ENCODE data around the gene GPR137. TPM values are rescaled to one million over a fixed set of nuclear protein-coding genes. Genes with fewer than 3 reads are reported as not detected.

The GPR137 gene
- total and polyA plus RNA-seq, 9 of the 15 experiments (the other 6 are each of a cell fraction or from before 2014, with no cell fraction given), result 0.32 to 26.7 (median 10.7) TPM

GRCh38 chr11:64303109-64304031 lies 17.7 kb downstream of the GPR137 start:
- Histone ChIP-seq H3K36me3 (ENCODE audit: control insufficient read depth, insufficient read depth, low read length) (peaks cover 20% of the 10 kb centered on the region; the same call in 2 of the 3 replicates), H3K4me3 (no peak overlapping the region), H3K27ac (ENCODE audit: extremely low read depth, low read depth, low read length) (peak overlapping the region; percentile 100; the same call in 2 of the 3 replicates), H3K9me3 (replicated peaks; ENCODE audit: control insufficient read depth, insufficient read depth, low read depth, low read length) (no peaks in the 10 kb centered on the region), H4K20me1 (replicated peaks; ENCODE audit: control insufficient read depth, insufficient read depth, low read length) (no peaks in the 10 kb centered on the region; the same call in 1 of the 2 replicates), H3K27me3 (ENCODE audit: control insufficient read depth in 2 of 2, insufficient read depth in 2 of 2, low read length in 2 of 2) (peaks cover 1 to 2% of the 10 kb centered on the region in 2 experiments; a peak in 4 of 5 replicates), H3K9ac (ENCODE audit: insufficient read depth in 1 of 2, low read depth in 2 of 2, low read length in 2 of 2) (peak overlapping the region; percentile 94 to 100), H2AFZ (ENCODE audit: low read depth, low read length) (0 out of 2 replicates have a peak overlapping the region, but pooled peaks have one; percentile 24), H3K79me2 (ENCODE audit: control insufficient read depth, insufficient read depth, low read length) (peaks cover 30% of the 10 kb centered on the region), H3K9me1 (ENCODE audit: control insufficient read depth, insufficient read depth, low read length) (peaks cover 5% of the 10 kb centered on the region), H3K4me2 (ENCODE audit: insufficient read depth, low read length) (peak overlapping the region; percentile 93), H3K4me1 (replicated peaks in 1 of 2; ENCODE audit: control insufficient read depth in 2 of 2, insufficient read depth in 2 of 2, low read length in 2 of 2) (peaks cover 32 to 59% of the 10 kb centered on the region in 2 experiments)
- BruUV-seq (replicated peaks), result no TSS peak
- ATAC-seq (no peak), DNase-seq (ENCODE audit: extremely low read depth in 1 of 4, low spot score in 3 of 4) (no peak), FAIRE-seq (peak; percentile 23)
- ChIA-PET POLR2A (interaction anchor here (0.6 to 5.8 kb wide), 12 partner anchors 14 to 145 kb away, joined by 3 to 68 read pairs (median 4); partner anchors contain the start of genes FERMT3 and PRDX5), CTCF (ENCODE audit: low intra/inter-chr PET ratio) (interaction anchor here (1.4 kb wide), 1 partner anchor 99 kb away, joined by 10 read pairs; no protein-coding TSS in a partner anchor)
- in situ Hi-C loops (cut with MboI), result no loop called here
- 97% methylated on average over 7 of the region's 13 CpGs for WGBS (ENCODE audit: insufficient coverage, low coverage, missing lambda C conversion rate)
- intact Hi-C loops (cut with micrococcal nuclease), result loop anchor here (1.0 to 10.0 kb wide), 6 partner anchors 33 to 469 kb away; partner anchors contain the start of genes FKBP2, MARK2, PPP1R14B and STIP1
- no peak for TF ChIP-seq KDM2B (CRISPR knock-in tag; IDR thresholded peaks at IDR 0.05)
- TF ChIP-seq SNAPC5 (CRISPR knock-in tag; IDR thresholded peaks at IDR 0.05), result no peak
- TF ChIP-seq, protein P1, sequence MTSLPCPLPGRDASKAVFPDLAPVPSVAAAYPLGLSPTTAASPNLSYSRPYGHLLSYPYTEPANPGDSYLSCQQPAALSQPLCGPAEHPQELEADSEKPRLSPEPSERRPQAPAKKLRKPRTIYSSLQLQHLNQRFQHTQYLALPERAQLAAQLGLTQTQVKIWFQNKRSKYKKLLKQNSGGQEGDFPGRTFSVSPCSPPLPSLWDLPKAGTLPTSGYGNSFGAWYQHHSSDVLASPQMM (CRISPR knock-in tag; IDR thresholded peaks at IDR 0.05), result no peak
- no peak for TF ChIP-seq USF1 (CRISPR knock-in tag; IDR thresholded peaks at IDR 0.05)
- no peak for TF ChIP-seq SNRNP70 (optimal IDR thresholded peaks at IDR 0.05; ENCODE audit: low read depth, low read length)
- no peak for TF ChIP-seq ZZZ3 (IDR thresholded peaks at IDR 0.05)
- TF ChIP-seq ARHGAP35 (IDR thresholded peaks at IDR 0.05; ENCODE audit: partially characterized antibody), result no peak
- no peak for TF ChIP-seq ZNF707 (CRISPR knock-in tag; conservative IDR thresholded peaks at IDR 0.05)
- TF ChIP-seq STAT5B (CRISPR knock-in tag; IDR thresholded peaks at IDR 0.05), result no peak
- TF ChIP-seq, protein P2, sequence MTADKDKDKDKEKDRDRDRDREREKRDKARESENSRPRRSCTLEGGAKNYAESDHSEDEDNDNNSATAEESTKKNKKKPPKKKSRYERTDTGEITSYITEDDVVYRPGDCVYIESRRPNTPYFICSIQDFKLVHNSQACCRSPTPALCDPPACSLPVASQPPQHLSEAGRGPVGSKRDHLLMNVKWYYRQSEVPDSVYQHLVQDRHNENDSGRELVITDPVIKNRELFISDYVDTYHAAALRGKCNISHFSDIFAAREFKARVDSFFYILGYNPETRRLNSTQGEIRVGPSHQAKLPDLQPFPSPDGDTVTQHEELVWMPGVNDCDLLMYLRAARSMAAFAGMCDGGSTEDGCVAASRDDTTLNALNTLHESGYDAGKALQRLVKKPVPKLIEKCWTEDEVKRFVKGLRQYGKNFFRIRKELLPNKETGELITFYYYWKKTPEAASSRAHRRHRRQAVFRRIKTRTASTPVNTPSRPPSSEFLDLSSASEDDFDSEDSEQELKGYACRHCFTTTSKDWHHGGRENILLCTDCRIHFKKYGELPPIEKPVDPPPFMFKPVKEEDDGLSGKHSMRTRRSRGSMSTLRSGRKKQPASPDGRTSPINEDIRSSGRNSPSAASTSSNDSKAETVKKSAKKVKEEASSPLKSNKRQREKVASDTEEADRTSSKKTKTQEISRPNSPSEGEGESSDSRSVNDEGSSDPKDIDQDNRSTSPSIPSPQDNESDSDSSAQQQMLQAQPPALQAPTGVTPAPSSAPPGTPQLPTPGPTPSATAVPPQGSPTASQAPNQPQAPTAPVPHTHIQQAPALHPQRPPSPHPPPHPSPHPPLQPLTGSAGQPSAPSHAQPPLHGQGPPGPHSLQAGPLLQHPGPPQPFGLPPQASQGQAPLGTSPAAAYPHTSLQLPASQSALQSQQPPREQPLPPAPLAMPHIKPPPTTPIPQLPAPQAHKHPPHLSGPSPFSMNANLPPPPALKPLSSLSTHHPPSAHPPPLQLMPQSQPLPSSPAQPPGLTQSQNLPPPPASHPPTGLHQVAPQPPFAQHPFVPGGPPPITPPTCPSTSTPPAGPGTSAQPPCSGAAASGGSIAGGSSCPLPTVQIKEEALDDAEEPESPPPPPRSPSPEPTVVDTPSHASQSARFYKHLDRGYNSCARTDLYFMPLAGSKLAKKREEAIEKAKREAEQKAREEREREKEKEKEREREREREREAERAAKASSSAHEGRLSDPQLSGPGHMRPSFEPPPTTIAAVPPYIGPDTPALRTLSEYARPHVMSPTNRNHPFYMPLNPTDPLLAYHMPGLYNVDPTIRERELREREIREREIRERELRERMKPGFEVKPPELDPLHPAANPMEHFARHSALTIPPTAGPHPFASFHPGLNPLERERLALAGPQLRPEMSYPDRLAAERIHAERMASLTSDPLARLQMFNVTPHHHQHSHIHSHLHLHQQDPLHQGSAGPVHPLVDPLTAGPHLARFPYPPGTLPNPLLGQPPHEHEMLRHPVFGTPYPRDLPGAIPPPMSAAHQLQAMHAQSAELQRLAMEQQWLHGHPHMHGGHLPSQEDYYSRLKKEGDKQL (CRISPR knock-in tag; IDR thresholded peaks at IDR 0.05; ENCODE audit: borderline replicate concordance), result 0 out of 2 replicates have a peak, but pooled peaks have one; percentile 68
- TF ChIP-seq ZSCAN32 (CRISPR knock-in tag; IDR thresholded peaks at IDR 0.05), result no peak
- TF ChIP-seq EHMT2 (IDR thresholded peaks at IDR 0.05), result no peak
- no peak for TF ChIP-seq ZFX (CRISPR knock-in tag; IDR thresholded peaks at IDR 0.05)
- TF ChIP-seq NBN (IDR thresholded peaks at IDR 0.05; ENCODE audit: low read depth), result no peak
